ENCODE results near the gene PDPK1.
A peak's percentile ranks its signal among the peaks of the same experiment; 100 is the strongest.

The PDPK1 gene

DNA sequence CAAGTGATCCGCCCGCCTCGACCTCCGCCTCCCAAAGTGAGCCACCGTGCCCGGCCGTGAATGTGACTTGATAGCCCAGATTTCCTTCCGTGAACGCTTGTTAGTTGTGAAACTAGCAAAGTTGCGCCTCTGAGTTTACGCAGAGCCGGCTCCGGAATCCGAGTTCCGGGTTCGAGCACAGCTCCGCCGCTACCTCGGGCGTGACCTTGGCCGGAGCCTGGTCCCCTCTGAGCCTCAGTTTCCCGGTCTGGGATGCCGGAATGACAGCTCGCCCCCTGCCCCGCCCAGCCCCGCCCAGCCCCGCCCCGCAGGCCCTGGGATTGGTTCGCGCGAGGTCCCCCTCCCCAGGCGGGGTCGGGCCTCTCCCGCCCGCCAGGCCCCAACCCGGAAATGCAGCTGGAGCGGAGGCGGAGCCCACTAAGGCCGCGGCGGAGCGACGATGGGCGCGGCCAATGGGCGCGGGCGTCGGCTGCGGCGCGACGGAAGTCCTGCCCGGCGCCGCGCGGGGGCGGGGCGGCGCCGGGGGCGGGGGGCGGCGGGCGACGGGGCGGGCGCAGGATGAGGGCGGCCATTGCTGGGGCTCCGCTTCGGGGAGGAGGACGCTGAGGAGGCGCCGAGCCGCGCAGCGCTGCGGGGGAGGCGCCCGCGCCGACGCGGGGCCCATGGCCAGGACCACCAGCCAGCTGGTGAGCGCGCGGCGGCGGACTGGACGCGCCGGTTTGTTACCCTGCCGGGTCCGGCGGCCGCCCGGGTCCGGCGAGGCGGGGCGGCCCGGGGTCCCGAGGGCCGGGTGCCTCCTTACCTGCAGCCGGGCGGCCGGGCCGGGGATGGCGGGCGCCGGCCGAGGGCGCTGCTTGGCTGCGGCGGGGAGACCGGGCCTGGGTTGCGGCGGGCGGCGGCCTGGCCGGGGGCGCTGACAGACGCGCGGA, at the start of gene PDPK1:
Gene PDPK1, plus strand, starts transcription at position 571 of the 929 bp plus-strand sequence. Its CDS starts 92 bp downstream, at position 663.
- peak; percentile 93 for DNase-seq
- ATAC-seq: peak; percentile 91

DNA sequence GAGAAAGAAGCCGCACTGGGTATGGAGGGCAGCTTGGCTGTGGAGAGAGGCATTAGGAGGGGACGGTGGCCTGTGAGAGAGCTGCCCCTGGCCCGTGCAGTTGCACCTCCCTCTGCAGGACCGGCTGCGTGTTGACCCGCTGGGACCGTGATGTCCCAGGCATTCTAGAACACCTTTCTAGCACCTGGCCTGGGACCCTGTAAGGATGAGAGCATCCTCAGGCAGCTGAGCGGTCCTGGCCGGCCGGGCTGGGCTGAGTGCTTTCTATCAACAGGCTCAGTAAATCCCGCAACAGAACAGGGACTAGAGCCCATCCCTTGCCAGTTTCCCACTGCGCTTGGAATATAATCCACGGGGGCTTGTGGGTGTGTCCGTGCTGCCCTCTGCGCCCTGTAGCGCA, 48.2 kb upstream of the PDPK1 start:
- DNase-seq: no peak
- ATAC-seq: no peak

DNA sequence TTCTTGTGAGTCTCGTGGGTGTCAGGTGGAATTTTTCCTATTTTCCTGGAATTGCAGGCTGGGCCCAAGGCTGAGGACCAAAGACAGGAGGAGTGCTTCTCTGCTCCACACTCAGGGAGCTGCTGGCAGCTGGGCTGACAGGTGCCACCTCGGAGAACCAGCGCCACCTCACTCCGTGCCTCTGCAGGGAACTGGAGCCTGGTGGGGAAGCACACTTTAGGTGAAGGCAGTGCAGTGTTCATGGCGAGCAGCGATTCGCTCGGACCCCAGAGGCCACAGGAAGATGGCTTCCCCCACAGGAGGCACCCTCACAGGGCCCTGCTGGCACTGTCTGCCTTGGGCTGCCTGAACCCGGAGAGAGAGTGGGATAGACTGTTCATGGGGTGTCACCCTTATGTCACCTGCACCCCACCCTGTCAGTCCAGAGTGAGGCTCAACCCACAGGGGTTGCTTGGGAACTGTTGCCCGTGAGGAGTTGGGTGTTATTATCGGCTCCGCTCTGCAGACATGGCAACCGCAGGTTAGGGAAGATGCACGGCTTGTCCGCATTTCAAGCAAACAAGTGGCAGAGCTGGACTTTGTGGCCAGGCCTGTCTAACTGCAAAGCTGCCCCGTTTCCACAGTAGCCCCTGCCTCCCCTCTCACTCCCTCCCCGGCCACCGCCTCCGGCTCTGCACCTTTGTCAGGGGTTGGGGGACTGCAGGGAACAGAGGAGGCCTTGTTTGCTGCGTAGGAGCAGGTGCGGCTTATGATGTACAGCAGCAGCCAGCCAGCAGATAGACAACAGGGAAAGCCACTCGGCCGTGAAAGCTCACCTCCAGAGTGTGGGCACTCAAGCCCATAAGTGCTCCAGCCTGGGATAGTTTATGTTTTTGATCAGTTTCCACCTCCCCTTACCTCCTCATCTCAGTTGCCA, 47.4 kb upstream of the PDPK1 start:
- DNase-seq: no peak
- ATAC-seq: no peak

DNA sequence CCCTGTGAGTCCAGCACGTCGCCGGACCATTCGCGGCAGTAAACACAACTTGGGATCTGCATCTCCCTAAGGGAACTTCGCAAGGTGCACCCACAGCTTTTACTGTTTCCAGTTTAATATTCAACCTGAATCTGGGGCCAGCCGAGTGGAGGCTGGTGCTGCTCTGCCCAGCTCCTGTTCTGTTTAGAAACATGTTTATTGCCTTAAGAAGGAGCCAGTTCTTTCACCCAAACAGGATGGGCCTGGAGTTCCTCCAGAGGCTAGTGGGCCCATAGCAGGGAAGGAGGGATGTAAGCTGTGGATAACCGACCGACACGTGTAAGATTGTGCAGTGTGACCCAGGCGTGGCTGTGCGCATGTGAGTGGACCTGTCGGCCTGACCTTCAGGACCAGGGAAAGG, 45.5 kb upstream of the PDPK1 start:
- no peak for ATAC-seq
- DNase-seq: no peak

DNA sequence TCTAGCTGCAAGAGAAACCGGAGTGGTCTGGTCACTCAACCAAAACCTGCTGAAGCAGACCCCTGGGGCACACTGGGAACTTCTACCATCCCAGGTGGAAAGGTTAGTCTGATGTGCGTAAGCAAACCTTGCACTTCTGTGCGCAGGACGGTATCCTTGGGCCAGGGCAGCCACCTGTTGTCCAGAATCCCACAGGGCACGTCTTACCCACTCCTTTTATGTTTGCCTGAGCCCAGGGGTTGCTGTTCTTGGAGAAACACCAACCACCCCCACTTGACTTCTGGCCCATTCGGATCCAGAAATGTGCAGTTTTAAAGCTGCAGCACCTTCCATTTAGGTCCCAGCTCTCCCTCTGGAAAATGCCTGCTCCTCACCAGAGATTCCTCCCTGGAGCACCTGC, 44.2 kb upstream of the PDPK1 start:
- ATAC-seq (no peak), DNase-seq (no peak)

DNA sequence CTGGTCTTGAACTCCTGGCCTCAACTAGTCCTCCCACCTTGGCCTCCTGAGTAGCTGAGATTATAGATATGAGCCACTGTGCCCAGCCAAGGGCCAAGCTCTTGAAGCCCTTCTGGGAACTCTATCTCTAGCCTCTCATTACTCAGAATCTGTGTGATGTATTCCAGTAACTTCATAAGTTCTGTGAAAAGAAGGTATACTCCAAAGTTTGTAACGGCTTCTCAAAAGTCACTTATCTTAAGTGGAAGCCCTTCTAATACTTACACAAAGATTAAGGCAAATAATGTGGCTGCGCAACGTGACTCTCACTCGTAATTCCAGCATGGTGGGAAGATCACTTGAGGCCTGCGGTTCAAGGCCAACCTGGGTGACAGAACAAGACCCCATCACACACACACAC, 43.2 kb upstream of the PDPK1 start:
- ATAC-seq (no peak), DNase-seq (no peak)

DNA sequence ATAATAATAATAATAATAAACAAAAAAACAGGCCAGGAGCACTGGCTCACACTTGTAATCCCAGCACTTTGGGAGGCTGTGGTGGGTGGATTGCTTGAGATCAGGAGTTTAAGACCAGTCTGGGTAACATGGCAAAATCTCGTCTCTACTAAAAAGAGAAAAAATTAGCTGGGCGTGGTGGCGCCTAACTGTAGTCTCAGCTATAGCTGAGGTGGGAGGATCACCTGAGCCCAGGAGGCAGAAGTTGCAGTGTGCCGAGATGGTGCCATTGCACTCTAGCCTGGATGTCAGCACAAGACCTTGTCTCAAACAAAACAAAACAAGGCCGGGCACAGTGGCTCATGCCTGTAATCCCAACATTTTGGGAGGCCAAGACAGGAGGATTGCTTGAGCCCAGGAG, 42.8 kb upstream of the PDPK1 start:
- no peak for DNase-seq

DNA sequence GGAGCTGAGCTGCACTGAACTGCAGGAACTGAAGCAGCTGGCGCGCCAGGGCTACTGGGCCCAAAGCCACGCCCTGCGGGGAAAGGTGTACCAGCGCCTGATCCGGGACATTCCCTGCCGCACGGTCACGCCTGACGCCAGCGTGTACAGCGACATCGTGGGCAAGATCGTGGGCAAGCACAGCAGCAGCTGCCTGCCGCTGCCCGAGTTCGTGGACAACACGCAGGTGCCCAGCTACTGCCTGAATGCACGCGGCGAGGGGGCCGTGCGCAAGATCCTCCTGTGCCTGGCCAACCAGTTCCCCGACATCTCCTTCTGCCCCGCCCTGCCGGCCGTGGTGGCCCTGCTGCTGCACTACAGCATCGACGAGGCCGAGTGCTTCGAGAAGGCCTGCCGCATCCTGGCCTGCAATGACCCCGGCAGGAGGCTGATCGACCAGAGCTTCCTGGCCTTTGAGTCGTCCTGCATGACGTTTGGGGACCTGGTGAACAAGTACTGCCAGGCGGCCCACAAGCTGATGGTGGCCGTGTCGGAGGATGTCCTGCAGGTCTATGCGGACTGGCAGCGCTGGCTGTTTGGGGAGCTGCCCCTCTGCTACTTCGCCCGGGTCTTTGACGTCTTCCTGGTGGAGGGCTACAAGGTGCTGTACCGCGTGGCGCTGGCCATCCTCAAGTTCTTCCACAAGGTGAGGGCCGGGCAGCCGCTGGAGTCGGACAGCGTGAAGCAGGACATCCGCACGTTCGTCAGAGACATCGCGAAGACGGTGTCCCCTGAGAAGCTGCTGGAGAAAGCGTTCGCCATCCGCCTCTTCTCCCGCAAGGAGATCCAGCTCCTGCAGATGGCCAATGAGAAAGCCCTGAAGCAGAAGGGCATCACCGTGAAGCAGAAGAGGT, 41.4 kb upstream of the PDPK1 start:
- ATAC-seq (no peak), DNase-seq (no peak)

More for the DNA sequence above, 42.8 kb upstream of the PDPK1 start:
- no peak for ATAC-seq

DNA sequence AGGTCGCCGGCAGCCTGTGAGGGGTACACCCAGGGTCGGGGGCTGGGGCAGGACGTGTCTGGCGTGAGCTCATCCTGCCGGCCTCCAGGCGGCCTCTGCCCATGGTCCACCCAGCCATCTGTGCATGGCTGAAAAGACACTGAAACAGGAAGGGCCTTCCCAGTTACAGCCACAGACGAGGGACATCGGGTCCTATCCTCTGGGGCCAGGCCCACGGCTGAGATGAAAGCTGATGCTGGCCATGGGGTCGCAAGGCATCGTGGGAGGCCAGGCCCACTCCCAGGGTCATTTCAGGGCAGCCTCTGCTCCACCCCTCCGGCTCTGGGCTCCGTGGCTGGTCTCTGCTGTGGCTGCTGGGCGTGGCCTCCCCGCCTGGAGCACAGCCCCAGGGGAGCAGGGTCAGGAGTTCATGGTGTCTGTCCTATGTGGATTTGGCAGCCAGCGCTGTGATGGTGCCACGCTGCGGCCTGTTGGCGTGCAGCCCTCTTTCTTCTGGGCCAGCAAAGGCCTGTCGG, 40.6 kb upstream of the PDPK1 start:
- ATAC-seq (no peak), DNase-seq (no peak)

DNA sequence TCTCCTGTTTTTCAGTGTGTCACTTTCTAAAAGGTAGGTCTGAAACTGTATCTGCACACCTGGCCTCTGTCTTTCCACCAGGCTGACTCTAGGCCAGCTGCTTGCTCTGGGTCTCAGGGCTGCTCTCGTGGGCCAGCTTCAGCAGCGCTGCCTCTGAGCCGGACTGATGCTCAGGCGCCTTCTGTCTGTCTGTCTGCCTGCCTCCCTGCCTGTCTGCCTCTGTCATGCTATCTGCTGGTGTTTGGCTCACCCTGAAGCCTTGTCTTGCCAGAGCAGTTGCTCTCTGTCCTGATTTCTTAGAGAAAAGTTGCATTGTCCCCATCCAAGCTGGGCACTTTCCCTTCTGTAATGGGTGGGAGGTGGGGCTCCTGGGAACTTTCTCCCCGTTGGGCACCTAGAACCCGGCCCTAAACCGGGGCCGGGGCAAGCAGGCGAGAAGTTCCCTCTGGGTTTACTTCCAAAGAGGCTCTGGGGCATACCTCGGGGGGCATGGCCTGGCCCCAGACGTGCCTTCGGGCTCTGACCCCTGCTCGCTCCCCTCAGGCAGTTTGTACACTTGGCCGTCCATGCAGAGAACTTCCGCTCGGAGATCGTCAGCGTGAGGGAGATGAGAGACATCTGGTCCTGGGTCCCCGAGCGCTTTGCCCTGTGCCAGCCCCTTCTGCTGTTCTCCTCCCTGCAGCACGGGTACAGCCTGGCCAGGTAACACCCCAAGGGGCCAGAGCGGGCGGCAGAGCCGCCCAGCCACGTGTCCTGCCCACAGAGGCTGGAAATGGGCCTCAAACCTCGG, 39.9 kb upstream of the PDPK1 start:
- ATAC-seq (no peak), DNase-seq (no peak)

DNA sequence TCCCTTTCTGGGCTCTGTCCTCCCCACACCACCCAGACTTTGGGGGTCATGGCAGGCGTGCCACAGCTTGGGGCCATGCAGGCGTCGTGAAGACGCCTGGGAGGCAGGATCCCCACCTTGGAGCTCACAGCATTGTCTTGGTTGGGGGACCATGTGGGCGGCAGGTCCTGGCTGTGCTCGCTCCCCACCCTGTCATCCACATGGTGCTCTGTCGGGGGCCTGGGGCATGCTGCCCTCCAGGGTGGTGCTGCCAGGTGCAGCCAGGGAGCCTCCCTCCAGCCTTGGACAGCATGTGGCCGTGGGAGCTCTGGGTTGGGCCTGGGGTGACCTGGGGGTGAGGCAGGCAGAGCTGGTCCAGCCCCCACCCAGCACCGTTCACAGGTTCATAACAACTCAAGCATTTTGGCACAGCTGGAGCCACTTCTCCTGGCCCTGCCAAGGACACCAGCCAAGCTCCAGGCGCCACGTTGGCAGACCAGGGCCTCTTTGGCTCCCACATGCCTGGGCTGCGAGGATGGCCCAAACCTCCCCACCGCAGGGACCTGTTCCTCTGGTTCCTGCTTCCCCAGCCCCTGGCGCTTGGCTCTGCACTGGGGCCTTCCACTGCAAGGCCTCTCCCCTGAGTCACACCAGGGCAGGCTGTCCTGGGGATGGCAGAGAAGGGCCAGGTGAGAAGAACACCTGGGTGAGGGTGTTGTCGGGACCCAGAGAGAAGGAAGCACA, 39.1 kb upstream of the PDPK1 start:
- ATAC-seq: no peak
- no peak for DNase-seq

DNA sequence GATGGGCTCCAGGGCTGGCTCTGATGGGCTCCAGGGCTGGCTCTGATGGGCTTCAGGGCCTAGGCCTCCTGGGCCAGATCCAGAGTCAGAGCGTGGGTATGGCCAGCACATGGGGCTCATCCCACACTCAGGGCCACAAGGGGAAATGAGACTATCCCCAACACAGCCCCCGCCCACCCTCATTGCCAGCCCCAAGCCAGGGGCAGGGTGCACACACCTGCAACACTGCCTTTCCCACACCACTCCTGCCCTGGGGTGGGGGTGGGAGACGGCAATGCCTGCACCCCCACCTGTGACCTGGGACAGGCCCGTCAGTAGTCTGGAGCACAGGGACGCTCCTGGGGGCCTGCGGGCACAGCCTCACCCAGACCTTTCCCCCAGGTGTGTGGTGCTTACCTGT, 38.4 kb upstream of the PDPK1 start:
- ATAC-seq: no peak
- DNase-seq: no peak

DNA sequence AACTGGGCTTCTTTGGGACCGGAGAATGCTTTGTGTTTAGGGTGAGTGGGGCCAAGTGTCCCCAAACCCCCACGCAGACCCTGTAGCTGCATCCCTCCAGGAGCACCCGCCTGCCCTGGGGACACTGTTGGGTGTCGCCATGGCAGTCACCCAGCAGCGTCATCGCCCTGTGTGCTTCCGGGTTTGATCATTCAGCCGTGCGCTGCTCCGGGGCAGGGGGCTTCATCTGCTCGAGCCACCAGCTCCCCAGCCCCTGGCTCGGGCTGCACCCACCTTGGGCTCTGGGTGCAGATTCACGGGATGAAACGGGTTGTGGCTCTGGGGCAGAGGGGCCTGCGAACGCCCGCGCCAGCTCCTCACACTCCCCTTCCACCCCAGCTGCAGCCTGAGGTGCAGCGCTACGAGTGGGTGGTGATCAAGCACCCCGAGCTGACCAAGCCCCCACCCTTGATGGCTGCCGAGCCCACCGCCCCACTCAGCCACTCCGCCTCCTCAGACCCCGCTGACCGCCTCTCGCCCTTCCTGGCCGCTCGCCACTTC, 37.9 kb upstream of the PDPK1 start:
- DNase-seq (no peak), ATAC-seq (no peak)

DNA sequence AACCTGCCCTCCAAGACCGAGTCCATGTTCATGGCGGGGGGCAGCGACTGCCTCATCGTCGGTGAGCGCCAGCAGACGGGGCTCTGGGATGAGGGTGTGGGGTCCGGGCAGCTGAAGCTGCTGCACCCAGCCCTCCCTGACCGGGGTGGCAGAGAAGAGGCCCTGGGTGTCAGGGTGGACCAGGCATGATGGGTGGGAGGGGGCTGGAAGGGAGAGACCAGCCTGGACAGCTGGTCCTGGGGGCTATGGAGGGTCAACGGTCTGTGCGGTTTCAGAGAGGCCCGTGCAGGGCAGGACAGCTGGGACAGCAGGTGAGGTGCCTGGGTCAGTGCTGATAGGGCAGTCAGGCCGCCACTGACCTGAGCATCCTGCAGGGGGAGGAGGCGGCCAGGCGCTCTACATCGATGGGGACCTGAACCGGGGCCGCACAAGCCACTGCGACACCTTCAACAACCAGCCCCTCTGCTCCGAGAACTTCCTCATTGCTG, 37.3 kb upstream of the PDPK1 start:
- no peak for ATAC-seq

DNA sequence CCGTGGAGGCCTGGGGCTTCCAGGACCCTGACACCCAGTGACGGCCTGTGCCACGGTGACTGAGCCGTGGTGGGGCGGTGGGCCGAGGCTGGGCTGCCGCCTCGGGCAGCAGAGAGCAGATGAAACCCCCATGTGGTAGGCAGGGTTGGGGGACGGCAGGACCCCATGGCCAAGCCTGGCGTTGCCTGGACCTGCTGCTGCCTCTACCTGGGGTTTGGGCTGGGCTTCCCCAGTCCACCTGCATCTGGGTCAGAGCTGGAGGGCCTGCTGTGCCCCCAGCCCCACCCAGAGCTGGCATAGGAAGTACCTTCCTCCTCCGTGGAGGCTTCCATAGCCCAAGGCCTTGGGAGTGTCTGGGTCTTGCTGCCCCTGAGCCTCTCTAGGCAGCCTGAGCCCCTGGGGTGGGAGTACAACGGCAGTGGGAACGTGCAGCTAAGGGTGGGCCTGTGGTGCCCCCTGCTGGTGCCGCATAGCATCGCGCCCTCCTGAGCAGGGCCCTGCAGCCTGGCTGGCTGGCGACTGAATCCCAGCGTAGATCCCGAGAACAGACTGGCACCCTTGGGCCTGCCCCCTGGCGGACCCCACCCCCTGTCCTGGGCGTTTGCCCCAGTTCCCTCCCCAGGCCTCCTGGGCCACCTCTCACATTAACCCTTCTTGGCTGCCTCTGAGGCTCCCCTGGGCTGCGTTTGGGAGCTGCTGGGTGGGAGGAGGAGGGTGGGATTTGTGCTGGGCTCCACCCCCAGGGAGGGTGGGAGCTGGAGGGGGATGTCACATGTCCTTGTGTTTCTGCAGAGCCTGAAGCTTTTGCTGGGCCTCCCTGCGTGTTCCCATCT, 36.7 kb upstream of the PDPK1 start:
- ATAC-seq (peak; percentile 88), DNase-seq (peak; percentile 85)

More for the DNA sequence above, 37.3 kb upstream of the PDPK1 start:
- no peak for DNase-seq

DNA sequence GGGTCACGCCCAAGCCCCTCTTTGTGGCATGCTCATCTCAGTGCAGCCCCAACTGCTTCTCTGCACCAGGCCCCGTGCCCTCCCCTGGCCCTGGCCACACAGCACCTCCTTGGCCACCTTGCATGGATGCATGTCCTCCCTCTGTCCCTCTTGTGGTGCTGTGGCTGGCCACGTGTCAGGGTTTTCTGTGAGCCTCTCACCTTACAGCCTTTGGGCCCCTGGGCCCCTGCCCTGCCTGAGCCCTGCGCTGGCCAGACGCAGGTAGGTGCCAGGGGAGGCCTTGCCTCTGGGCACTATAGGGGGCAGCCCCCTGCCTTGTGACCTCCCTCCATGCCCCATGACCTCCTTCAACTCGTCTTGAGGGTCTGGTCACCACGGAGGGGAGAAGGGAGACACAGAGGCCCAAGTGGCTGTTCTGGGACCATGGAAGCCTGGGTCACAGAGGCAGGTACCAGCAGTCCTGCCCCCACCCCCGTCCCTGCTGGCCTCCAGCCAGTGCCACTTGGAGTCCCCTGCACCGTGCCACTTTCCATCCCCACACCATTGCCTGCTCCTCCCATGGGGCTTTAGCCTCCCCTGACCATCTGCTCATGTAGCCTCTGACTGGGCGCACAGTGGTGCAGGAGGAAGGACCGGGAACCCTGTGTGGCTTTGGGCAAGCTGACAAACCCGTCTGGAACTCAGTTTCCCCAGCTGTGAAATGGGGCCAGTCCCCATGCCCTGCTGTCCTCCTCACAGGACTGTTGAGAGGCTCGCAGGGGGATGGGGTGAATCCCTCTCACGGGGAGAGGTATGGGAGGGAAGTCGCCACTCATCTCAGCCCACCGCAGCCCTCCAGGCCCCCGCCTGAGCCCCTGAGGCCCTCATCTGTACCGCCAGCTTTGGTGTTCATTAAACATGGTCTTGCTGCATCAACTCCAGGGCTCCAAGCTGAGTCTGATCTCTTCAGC, 35.6 kb upstream of the PDPK1 start:
- no peak for ATAC-seq
- no peak for DNase-seq

DNA sequence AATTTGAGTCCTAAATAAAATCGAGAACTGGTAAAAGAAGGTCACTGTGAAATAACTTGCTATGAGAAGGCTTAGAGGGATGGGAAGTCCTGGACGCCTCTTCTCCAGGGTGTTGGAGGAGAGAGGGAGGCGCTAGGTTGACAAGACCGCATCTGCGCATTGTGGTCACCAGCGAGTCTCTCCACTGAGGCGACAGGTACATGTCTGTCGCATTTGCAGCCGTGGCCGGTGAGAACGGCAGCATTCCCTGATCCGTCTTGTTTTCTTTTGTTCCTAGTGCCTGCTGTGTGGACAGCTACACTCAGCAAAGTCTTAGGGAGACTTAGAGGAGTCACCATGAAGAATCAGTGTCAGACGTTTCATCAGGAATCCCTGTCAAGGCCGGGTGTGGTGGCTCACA, 32.1 kb upstream of the PDPK1 start:
- ATAC-seq (no peak), DNase-seq (no peak)
